ENCODE measurements around the gene ADAMTS15. TPM values are rescaled to one million over a fixed set of nuclear protein-coding genes. Genes with fewer than 3 reads are reported as not detected.

The ADAMTS15 gene
- total RNA-seq, 4 donors from 2014 or later, result 2.5 to 11.1 (median 5.1) TPM

GRCh38 chr11:130409594-130410388 lies 38.7 kb upstream of the ADAMTS15 start:
- intact Hi-C loops (cut with DNase I; ENCODE audit: low total_unique reads), result no loop called here
- 71 to 77% methylated on average over 7 of the region's 7 CpGs for WGBS, 2 donors
- TF ChIP-seq CTCF (IDR thresholded peaks at IDR 0.05), result no peak
- no peak for TF ChIP-seq POLR2A (IDR thresholded peaks at IDR 0.05)
- H3K4me3 ChIP-seq (ENCODE audit: low read depth, poor library complexity, severe bottlenecking), result no peak overlapping the region
- DNase-seq (ENCODE audit: low spot score in 2 of 2), result no peak

- no peak overlapping the region for H3K4me3 ChIP-seq (ENCODE audit: low read depth, poor library complexity, severe bottlenecking)
- intact Hi-C loops (cut with DNase I; ENCODE audit: low total_unique reads), result no loop called here
- TF ChIP-seq CTCF (IDR thresholded peaks at IDR 0.05), result no peak
- no peak for TF ChIP-seq POLR2A (IDR thresholded peaks at IDR 0.05)
- WGBS, 2 donors, result 90 to 94% methylated on average over 11 of the region's 11 CpGs
- no peak for DNase-seq (ENCODE audit: low spot score in 2 of 2)
These were observed 37.2 kb upstream of the ADAMTS15 start for GRCh38 chr11:130411223-130411622.

GRCh38 chr11:130413405-130414106 lies 34.9 kb upstream of the ADAMTS15 start:
- DNase-seq (ENCODE audit: low spot score in 2 of 2), result no peak
- TF ChIP-seq CTCF (IDR thresholded peaks at IDR 0.05) (no peak), POLR2A (IDR thresholded peaks at IDR 0.05) (no peak)
- intact Hi-C loops (cut with DNase I; ENCODE audit: low total_unique reads), result no loop called here
- no peak overlapping the region for H3K4me3 ChIP-seq (ENCODE audit: low read depth, poor library complexity, severe bottlenecking)
- 46 to 55% methylated on average over 16 of the region's 16 CpGs for whole genome bisulfite sequencing, 2 donors

GRCh38 chr11:130414107-130415080 lies 34.1 kb upstream of the ADAMTS15 start:
- no peak overlapping the region for H3K4me3 ChIP-seq (ENCODE audit: low read depth, poor library complexity, severe bottlenecking)
- WGBS, 2 donors, result 57 to 58% methylated on average over 24 of the region's 24 CpGs
- intact Hi-C loops (cut with DNase I; ENCODE audit: low total_unique reads), result no loop called here
- no peak for DNase-seq (ENCODE audit: low spot score in 2 of 2)
- no peak for TF ChIP-seq POLR2A (IDR thresholded peaks at IDR 0.05)
- no peak for TF ChIP-seq CTCF (IDR thresholded peaks at IDR 0.05)

GRCh38 chr11:130415731-130416529 lies 32.5 kb upstream of the ADAMTS15 start:
- WGBS, 2 donors, result 86 to 88% methylated on average over 28 to 37 of the region's 37 CpGs
- DNase-seq (ENCODE audit: low spot score in 2 of 2), result no peak
- intact Hi-C loops (cut with DNase I; ENCODE audit: low total_unique reads), result no loop called here
- TF ChIP-seq CTCF (IDR thresholded peaks at IDR 0.05) (no peak), POLR2A (IDR thresholded peaks at IDR 0.05) (no peak)
- no peak overlapping the region for H3K4me3 ChIP-seq (ENCODE audit: low read depth, poor library complexity, severe bottlenecking)

Data from lower leg skin (tissue), 4 donors.